Jurkat, Clone E6-1 (cell line): ENCODE results near the gene RAB24.

Source experiments
- DNase-seq: peaks from one replicate; pipeline ENCODE4 v3.0.0-alpha.2; 2011; ENCODE audit warnings: low read depth, low spot score
- H3K4me3 ChIP-seq: 2 replicates; pipeline ENCODE4 v1.5.1; 2011; ENCODE audit warnings: mild to moderate bottlenecking, low read length, control low read depth, moderate library complexity

Gene RAB24

GRCh38 chr5:177302354-177303110 is 987 bp downstream of the RAB24 start:
- DNase-seq: no peak

GRCh38 chr5:177301503-177302165 is 1.9 kb downstream of the RAB24 start:
- H3K4me3 ChIP-seq: no peak overlapping the region
- DNase-seq: no peak

More at GRCh38 chr5:177302354-177303110, 987 bp downstream of the RAB24 start:
- peak overlapping the region; percentile 59 for H3K4me3 ChIP-seq

GRCh38 chr5:177300951-177301350 is 2.6 kb downstream of the RAB24 start:
- no peak for DNase-seq
- H3K4me3 ChIP-seq: no peak overlapping the region

DNA sequence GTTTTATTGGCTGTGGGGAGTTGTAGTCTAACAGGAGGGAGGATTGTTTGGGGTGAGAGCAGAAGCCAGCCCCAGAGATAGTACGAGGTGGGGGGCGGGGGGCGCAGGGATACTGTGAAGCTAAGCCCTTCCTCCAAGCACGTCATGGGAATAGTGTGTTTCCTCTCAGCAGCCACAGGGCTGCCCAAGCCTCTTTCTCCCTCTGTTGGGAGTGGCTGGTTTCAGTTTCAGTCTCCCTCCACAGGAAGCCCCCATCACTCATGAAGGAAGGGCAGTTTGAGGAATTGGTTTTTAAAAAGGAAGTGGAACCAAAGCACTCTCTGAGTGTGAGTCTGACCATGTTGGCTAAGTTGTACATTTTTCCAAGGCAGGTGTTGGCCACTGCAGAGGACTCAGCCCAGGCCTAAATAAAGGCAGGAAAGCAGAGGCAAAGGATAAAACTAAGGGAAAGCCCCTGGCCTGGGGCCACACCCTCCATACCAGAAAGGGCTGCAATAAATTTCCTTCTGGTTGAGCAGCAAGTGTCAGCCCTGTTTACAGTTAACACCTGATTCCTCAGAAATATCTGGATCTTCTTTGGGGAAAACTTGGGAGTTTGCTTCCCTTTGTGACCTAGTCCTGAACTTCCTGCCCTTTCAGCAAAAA is 3.2 kb downstream of the RAB24 start:
- DNase-seq: peak; percentile 68
- no peak overlapping the region for H3K4me3 ChIP-seq

DNA sequence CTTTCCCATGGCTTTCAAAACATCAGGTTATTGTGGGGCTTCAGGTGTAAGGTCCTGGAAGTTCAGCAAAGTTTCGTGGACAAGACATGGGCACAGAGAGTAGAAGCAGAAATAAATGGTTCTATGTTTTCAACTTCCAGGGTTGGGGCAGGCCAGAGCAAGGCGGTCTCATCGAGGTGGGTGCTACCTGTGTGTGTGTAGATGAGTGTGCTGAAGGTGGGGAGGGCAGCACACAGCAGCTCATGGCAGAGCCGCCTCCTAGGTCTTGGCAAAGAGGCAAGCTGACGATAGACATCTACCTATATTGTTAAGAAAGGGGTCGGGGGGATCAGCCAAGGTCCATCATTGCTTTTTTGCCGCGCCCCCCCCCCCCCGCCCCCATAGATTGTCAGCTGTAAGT is 3.8 kb downstream of the RAB24 start:
- DNase-seq: no peak
- H3K4me3 ChIP-seq: no peak overlapping the region

DNA sequence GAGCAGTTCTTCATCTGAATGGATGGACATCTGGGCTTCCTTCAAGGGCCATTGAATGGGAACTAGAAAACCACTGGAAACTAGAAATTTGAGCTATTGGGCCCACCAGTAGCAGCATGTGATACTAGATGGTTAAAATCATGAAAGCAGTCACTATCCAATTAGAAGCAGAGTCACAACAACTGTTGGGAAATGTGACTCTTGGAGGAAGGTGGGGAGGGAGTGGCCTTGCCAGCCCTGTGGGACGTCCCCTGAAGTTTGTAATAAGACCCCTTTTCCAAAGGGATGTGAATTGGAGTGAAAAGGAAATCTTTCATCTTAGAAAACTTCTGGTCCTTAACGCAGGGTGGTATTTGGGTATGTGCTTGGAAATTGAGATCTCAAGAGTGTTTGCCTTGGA is 5.6 kb downstream of the RAB24 start:
- no peak for DNase-seq
- H3K4me3 ChIP-seq: no peak overlapping the region

GRCh38 chr5:177296581-177296980 is 6.9 kb downstream of the RAB24 start:
- no peak for DNase-seq
- no peak overlapping the region for H3K4me3 ChIP-seq

DNA sequence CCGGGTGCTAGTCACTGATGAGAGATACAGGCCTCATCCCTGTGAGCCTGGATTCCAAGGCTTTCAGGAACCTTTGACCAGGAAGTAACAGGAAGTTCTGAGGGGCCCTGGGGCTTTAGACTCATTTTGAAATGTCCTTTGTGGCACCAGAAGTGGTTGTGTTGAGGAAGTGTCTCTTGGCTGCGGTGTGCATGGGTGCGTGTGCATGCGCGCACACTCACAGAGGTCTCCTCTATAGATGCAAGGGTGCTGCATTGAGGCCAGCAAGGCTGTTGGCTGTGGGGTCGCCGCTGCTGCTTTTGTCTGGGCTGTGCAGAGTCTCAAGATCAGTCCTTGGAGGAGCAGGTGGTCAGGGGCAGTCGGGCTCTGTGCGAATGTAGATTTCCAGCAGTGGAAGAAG is 7.6 kb downstream of the RAB24 start:
- no peak for DNase-seq

DNA sequence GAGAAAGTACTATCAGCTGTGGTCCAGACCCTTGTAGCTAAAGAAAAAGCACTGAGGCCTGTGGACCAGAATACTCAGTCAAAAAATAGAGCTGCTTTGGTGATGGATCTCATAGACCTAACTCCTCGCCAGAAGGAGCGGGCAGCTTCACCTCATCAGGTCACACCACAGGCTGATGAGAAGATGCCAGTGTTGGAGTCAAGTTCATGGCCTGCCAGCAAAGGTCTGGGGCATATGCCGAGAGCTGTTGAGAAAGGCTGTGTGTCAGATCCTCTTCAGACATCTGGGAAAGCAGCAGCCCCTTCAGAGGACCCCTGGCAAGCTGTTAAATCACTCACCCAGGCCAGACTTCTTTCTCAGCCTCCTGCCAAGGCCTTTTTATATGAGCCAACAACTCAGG is 8.9 kb downstream of the RAB24 start:
- DNase-seq: no peak
- no peak overlapping the region for H3K4me3 ChIP-seq

More for the DNA sequence above, 7.6 kb downstream of the RAB24 start:
- no peak overlapping the region for H3K4me3 ChIP-seq

DNA sequence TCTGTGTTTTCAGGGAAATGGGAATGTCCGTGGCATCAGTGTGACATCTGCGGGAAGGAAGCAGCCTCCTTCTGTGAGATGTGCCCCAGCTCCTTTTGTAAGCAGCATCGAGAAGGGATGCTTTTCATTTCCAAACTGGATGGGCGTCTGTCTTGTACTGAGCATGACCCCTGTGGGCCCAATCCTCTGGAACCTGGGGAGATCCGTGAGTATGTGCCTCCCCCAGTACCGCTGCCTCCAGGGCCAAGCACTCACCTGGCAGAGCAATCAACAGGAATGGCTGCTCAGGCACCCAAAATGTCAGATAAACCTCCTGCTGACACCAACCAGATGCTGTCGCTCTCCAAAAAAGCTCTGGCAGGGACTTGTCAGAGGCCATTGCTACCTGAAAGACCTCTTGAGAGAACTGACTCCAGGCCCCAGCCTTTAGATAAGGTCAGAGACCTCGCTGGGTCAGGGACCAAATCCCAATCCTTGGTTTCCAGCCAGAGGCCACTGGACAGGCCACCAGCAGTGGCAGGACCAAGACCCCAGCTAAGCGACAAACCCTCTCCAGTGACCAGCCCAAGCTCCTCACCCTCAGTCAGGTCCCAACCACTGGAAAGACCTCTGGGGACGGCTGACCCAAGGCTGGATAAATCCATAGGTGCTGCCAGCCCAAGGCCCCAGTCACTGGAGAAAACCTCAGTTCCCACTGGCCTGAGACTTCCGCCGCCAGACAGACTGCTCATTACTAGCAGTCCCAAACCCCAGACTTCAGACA is 9.5 kb downstream of the RAB24 start:
- no peak for DNase-seq
- no peak overlapping the region for H3K4me3 ChIP-seq

DNA sequence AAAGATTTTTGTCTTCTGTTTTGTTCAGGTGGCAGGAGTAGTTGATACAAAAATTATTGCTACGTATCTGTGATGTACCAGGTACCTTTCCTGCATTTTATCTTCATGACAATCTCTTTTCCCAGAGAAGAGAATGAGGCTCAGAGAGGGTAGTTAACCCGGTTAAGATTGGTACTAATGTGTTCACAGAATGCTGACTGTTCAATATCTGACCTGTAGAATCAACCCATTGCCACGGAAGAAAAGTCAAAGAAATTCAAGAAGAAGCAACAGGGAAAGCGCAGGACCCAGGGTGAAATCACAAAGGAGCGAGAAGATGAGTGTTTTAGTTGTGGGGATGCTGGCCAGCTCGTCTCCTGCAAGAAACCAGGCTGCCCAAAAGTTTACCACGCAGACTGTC is 11.8 kb downstream of the RAB24 start:
- no peak for DNase-seq

GRCh38 chr5:177290816-177291596 is 12.5 kb downstream of the RAB24 start:
- no peak for DNase-seq

More for the DNA sequence above, 11.8 kb downstream of the RAB24 start:
- no peak overlapping the region for H3K4me3 ChIP-seq

DNA sequence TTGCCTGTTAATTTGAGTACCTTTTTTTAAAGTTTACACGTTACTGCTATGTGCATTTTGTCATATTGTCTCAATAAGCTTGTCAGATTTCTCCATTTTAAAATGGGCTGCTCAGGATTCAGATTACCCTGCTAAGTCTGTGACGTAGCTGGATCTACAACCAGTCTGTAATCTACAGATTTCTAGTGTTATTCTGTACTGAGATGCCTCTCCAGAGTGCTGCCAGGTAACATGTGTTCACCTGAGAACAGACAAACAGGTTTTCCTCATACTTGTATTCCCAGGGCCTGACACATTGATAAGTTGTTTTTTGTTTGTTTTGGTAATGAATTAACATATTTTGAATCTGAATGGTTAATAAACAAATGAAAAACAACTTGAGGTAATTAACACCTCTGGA is 15.3 kb downstream of the RAB24 start:
- H3K4me3 ChIP-seq: no peak overlapping the region
- DNase-seq: no peak

More at GRCh38 chr5:177290816-177291596, 12.5 kb downstream of the RAB24 start:
- H3K4me3 ChIP-seq: no peak overlapping the region

DNA sequence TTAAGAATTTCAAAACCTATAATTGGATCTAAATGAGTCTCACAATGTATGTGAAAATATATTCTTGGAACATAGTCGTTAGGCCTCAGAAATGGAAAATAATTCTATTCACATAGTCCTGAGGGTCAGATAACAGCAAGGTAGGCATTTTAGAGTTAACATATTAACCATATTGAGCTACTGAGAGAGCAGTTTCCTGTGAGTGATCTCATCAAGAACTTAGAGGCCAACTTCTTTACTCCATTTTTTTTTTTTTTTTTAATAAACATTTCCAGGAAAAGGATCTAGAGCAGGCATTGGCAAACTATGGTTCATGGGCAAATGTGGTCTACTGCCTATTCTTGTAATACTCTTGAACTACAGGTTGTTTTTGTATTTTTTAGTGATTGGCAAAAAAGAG is 26.6 kb downstream of the RAB24 start:
- no peak overlapping the region for H3K4me3 ChIP-seq
- DNase-seq: no peak

- DNase-seq: no peak
- no peak overlapping the region for H3K4me3 ChIP-seq
Observed at GRCh38 chr5:177275883-177276282, 27.6 kb downstream of the RAB24 start.

DNA sequence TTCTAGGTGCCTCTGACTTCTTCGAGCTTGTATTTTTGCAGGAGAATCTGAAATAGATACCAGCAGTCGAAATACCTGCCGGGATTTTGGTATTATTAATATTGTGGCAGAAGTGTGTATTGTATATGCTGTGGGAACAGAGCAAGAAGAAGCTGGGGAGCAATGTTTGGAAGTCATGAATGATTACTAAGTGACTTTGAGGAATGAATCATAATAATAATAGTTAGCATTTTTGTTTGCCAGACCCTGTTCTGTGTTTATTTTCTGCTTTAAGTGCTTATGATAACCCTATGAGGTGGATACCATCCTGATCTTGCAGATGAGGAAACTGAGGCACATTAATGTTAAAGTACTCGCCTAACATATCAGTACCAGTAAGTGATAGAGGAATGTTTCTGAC is 32.4 kb downstream of the RAB24 start:
- no peak for DNase-seq
- H3K4me3 ChIP-seq: no peak overlapping the region

GRCh38 chr5:177270653-177271052 is 32.9 kb downstream of the RAB24 start:
- H3K4me3 ChIP-seq: no peak overlapping the region
- DNase-seq: no peak

- no peak overlapping the region for H3K4me3 ChIP-seq
- DNase-seq: no peak
Observed at GRCh38 chr5:177269976-177270375, 33.5 kb downstream of the RAB24 start.
